WTC11 (cell line): ENCODE data around the gene HERC2.

Experiments
- CTCF ChIP-seq: fragments of 200-600 bp; IDR thresholded peaks from 2 replicates; pipeline ENCODE4 v1.8.0; 2022; ENCODE audit warnings: antibody characterized with exemption
- KAT7 ChIP-seq: sonication (generic); formaldehyde crosslinking; IDR thresholded peaks from 2 replicates; pipeline ENCODE4 v1.8.1; 2023; ENCODE audit warnings: missing genetic modification reagents, mild to moderate bottlenecking, borderline replicate concordance
- NFYB ChIP-seq: sonication (generic); formaldehyde crosslinking; conservative IDR thresholded peaks from 2 replicates; pipeline ENCODE4 v1.8.0; 2022; ENCODE audit warnings: low read depth, missing genetic modification reagents

- no peak for TF ChIP-seq CTCF
- no peak for TF ChIP-seq KAT7 (CRISPR knock-in tag)
- TF ChIP-seq NFYB (CRISPR knock-in tag): no peak
Measured at GRCh38 chr15:28131946-28132345, 190.0 kb downstream of the HERC2 start.
